Natural killer cell (primary cell): ENCODE data around the gene MID1. TPM values are rescaled to one million over a fixed set of nuclear protein-coding genes. Genes with fewer than 3 reads are reported as not detected.

Experiments used
- ATAC-seq, 3 donors: fragments of 150-1000 bp in 2 of 3; fragments of 200-7000 bp in 1 of 3; cut with Tn5 transposase; 1 replicate in 1 of 3; 2 replicates in 2 of 3; pipeline ENCODE4 v1.10.0; 2021; ENCODE audit warnings: mild to moderate bottlenecking in 2 of 3, moderate library complexity in 2 of 3
- DNase-seq, 2 donors: peaks; one replicate each; pipeline versions ENCODE4 v3.0.0 to v3.0.0-alpha.2; 2013 to 2021; ENCODE audit warnings: mixed read lengths in 1 of 2
- H3K27ac ChIP-seq: one replicate; pipeline ENCODE4 v1.5.1; 2013; ENCODE audit warnings: mild to moderate bottlenecking, low read length
- H3K27me3 ChIP-seq: one replicate; pipeline ENCODE4 v1.6.1; 2013; ENCODE audit warnings: low read length; ENCODE audit not compliant: control insufficient read depth, insufficient read depth
- H3K36me3 ChIP-seq: one replicate; pipeline ENCODE4 v1.6.1; 2013; ENCODE audit warnings: low read length; ENCODE audit not compliant: control insufficient read depth, insufficient read depth
- H3K4me1 ChIP-seq: one replicate; pipeline ENCODE4 v1.6.1; 2013; ENCODE audit warnings: low read length; ENCODE audit not compliant: control insufficient read depth, insufficient read depth
- H3K4me3 ChIP-seq: one replicate; pipeline ENCODE4 v1.5.1; 2013; ENCODE audit warnings: low read length
- H3K9me3 ChIP-seq: one replicate; pipeline ENCODE4 v1.6.1; 2013; ENCODE audit warnings: low read length; ENCODE audit not compliant: control insufficient read depth, insufficient read depth
- H3K27ac Mint-ChIP-seq, 2 donors: one replicate each; pipeline ENCODE4 v1.8.0; 2022; ENCODE audit warnings: mild to moderate bottlenecking in 2 of 2, mixed read lengths in 2 of 2, moderate library complexity in 1 of 2
- H3K27me3 Mint-ChIP-seq, 2 donors: one replicate each; pipeline ENCODE4 v1.8.0; 2022; ENCODE audit warnings: low read depth in 2 of 2, mixed read lengths in 2 of 2
- H3K36me3 Mint-ChIP-seq: one replicate; pipeline ENCODE4 v1.8.0; 2022; ENCODE audit warnings: mixed read lengths
- H3K4me1 Mint-ChIP-seq, 2 donors: one replicate each; pipeline ENCODE4 v1.8.0; 2022; ENCODE audit warnings: mixed read lengths in 2 of 2
- H3K4me3 Mint-ChIP-seq: one replicate; pipeline ENCODE4 v1.8.0; 2022; ENCODE audit warnings: mild to moderate bottlenecking, moderate library complexity, mixed read lengths
- H3K9me3 Mint-ChIP-seq, 2 donors: one replicate each; pipeline ENCODE4 v1.8.0; 2022; ENCODE audit warnings: mixed read lengths in 2 of 2
- CTCF ChIP-seq: fragments of 200-600 bp; IDR thresholded peaks from one replicate; pipeline ENCODE4 v1.8.0; 2022; ENCODE audit warnings: antibody characterized with exemption
- WGBS: methylation state at CpG from one replicate; pipeline ENCODE4 v1.1.7; 2013; ENCODE audit warnings: missing lambda C conversion rate; ENCODE audit not compliant: insufficient coverage; 5-methylcytosine and 5-hydroxymethylcytosine counted together
- intact Hi-C: fragments of 100-400 bp; cut with micrococcal nuclease; formaldehyde crosslinking; loops from one replicate; pipeline ENCODE4 v1.14.2; 2022
- total RNA-seq, 4 donors: library from RNA; stranded (reverse); fragments of 120-200 nt in 1 of 4; gene quantifications; one replicate each; pipeline versions ENCODE4 v1.2.3 to v1.2.4, GENCODE V29; 2013 to 2022

MID1 gene
- total RNA-seq, 3 donors from 2014 or later (not counting 1 experiment from before 2014, with no cell fraction given), result not detected

GRCh38 chrX:10618961-10619360 is 1.4 kb downstream of the MID1 start:
- Mint-ChIP-seq H3K4me3 (peak overlapping the region; percentile 74), H3K9me3 (no peaks in the 10 kb centered on the region), H3K27me3 (peaks cover 19 to 58% of the 10 kb centered on the region in 2 donors), H3K36me3 (no peaks in the 10 kb centered on the region), H3K4me1 (peaks cover 16 to 19% of the 10 kb centered on the region in 2 donors), H3K27ac (no peak overlapping the region)
- H3K9me3 ChIP-seq, result no peaks in the 10 kb centered on the region
- no peak overlapping the region for H3K4me3 ChIP-seq
- no peak for TF ChIP-seq CTCF
- WGBS, result 4% methylated on average over 13 of the region's 13 CpGs
- ATAC-seq (no peak), DNase-seq (peak in 1 of 2 donors; percentile 1)
- H3K4me1 ChIP-seq, result peaks cover 8% of the 10 kb centered on the region
- H3K27ac ChIP-seq, result no peak overlapping the region
- peaks cover 3% of the 10 kb centered on the region for H3K27me3 ChIP-seq
- H3K36me3 ChIP-seq, result no peaks in the 10 kb centered on the region
- intact Hi-C loops, result loop anchor here (5.0 kb wide), 1 partner anchor 432 kb away; no protein-coding TSS in a partner anchor

- no peak overlapping the region for H3K27ac ChIP-seq
- intact Hi-C loops, result loop anchor here (5.0 kb wide), 1 partner anchor 431 kb away; no protein-coding TSS in a partner anchor
- H3K36me3 Mint-ChIP-seq, result no peaks in the 10 kb centered on the region
- peaks cover 3% of the 10 kb centered on the region for H3K27me3 ChIP-seq
- peaks cover 8% of the 10 kb centered on the region for H3K4me1 ChIP-seq
- H3K36me3 ChIP-seq, result no peaks in the 10 kb centered on the region
- no peaks in the 10 kb centered on the region for H3K9me3 Mint-ChIP-seq
- no peak overlapping the region for H3K4me3 ChIP-seq
- H3K27ac Mint-ChIP-seq, result no peak overlapping the region
- peaks cover 16 to 19% of the 10 kb centered on the region in 2 donors for H3K4me1 Mint-ChIP-seq
- no peak for TF ChIP-seq CTCF
- WGBS, result 81% methylated on average over 3 of the region's 3 CpGs
- no peaks in the 10 kb centered on the region for H3K9me3 ChIP-seq
- no peak for DNase-seq
- ATAC-seq, result no peak
- no peak overlapping the region for H3K4me3 Mint-ChIP-seq
- H3K27me3 Mint-ChIP-seq, result peaks cover 22 to 52% of the 10 kb centered on the region in 2 donors
Observed at GRCh38 chrX:10617999-10618351, 2.4 kb downstream of the MID1 start.

GRCh38 chrX:10617186-10617998 is 3.0 kb downstream of the MID1 start:
- Histone ChIP-seq H3K9me3 (no peaks in the 10 kb centered on the region), H3K36me3 (no peaks in the 10 kb centered on the region), H3K4me1 (peaks cover 8% of the 10 kb centered on the region), H3K27ac (no peak overlapping the region), H3K27me3 (peaks cover 3% of the 10 kb centered on the region), H3K4me3 (no peak overlapping the region)
- Mint-ChIP-seq H3K36me3 (no peaks in the 10 kb centered on the region), H3K4me3 (no peak overlapping the region), H3K27ac (no peak overlapping the region), H3K4me1 (peaks cover 16 to 19% of the 10 kb centered on the region in 2 donors), H3K27me3 (peaks cover 20 to 46% of the 10 kb centered on the region in 2 donors), H3K9me3 (no peaks in the 10 kb centered on the region)
- WGBS, result 79% methylated on average over 7 of the region's 10 CpGs
- intact Hi-C loops, result loop anchor here (5.0 kb wide), 1 partner anchor 430 kb away; no protein-coding TSS in a partner anchor
- ATAC-seq (no peak), DNase-seq (no peak)
- no peak for TF ChIP-seq CTCF
